H9 (cell line): ENCODE data around the gene GPATCH1. TPM values are rescaled to one million over a fixed set of nuclear protein-coding genes. Genes with fewer than 3 reads are reported as not detected.
"Not testable (repeated sequence)": the region's sequence is repeated elsewhere in the genome, so short reads cannot be mapped to it uniquely, and the experiment has no call there.

Experiments used
- DNase-seq: peaks from one replicate; pipeline ENCODE4 v3.0.0-alpha.2; 2017
- H2AFZ ChIP-seq: one replicate; pipeline ENCODE4 v1.6.1; 2013; ENCODE audit warnings: mild to moderate bottlenecking, low read length, control low read depth, moderate library complexity
- H2AK5ac ChIP-seq: 2 replicates; pipeline ENCODE4 v1.6.1; 2013; ENCODE audit warnings: low read length, control low read depth, mixed read lengths; ENCODE audit not compliant: insufficient read length
- H2BK120ac ChIP-seq: one replicate; pipeline ENCODE4 v1.6.1; 2013; ENCODE audit warnings: low read depth, mild to moderate bottlenecking, low read length, control low read depth, inconsistent platforms; ENCODE audit not compliant: poor library complexity, severe bottlenecking
- H2BK12ac ChIP-seq: 2 replicates; pipeline ENCODE4 v1.6.1; 2013; ENCODE audit warnings: low read length, control low read depth, mixed read lengths, low read depth; ENCODE audit not compliant: insufficient read length
- H2BK15ac ChIP-seq: 2 replicates; pipeline ENCODE4 v1.6.1; 2013; ENCODE audit warnings: low read depth, low read length, control low read depth
- H2BK20ac ChIP-seq: one replicate; pipeline ENCODE4 v1.6.1; 2013; ENCODE audit warnings: low read depth, mild to moderate bottlenecking, low read length, control low read depth, inconsistent platforms; ENCODE audit not compliant: poor library complexity, severe bottlenecking
- H2BK5ac ChIP-seq: 2 replicates; pipeline ENCODE4 v1.6.1; 2013; ENCODE audit warnings: low read length, control low read depth, mixed read lengths; ENCODE audit not compliant: insufficient read length
- H3K14ac ChIP-seq: 2 replicates; pipeline ENCODE4 v1.6.1; 2013; ENCODE audit warnings: low read length, control low read depth; ENCODE audit not compliant: insufficient read depth
- H3K18ac ChIP-seq: 2 replicates; pipeline ENCODE4 v1.6.1; 2013; ENCODE audit warnings: low read depth, mild to moderate bottlenecking, mixed read lengths, low read length, control low read depth; ENCODE audit not compliant: insufficient read length
- H3K23ac ChIP-seq: 2 replicates; pipeline ENCODE4 v1.6.1; 2013; ENCODE audit warnings: low read length, control low read depth, mixed read lengths, low read depth; ENCODE audit not compliant: insufficient read length
- H3K23me2 ChIP-seq: 2 replicates; pipeline ENCODE4 v1.6.1; 2013; ENCODE audit warnings: low read depth, mild to moderate bottlenecking, mixed read lengths, low read length, control low read depth; ENCODE audit not compliant: insufficient read length, poor library complexity, severe bottlenecking
- H3K27ac ChIP-seq: 2 replicates; pipeline ENCODE4 v1.5.1; 2013; ENCODE audit warnings: low read length, control low read depth, mixed read lengths, low read depth; ENCODE audit not compliant: insufficient read length
- H3K27me3 ChIP-seq: 2 replicates; pipeline ENCODE4 v1.6.1; 2013; ENCODE audit warnings: low read length, control low read depth, inconsistent platforms; ENCODE audit not compliant: insufficient read depth
- H3K4ac ChIP-seq: 2 replicates; pipeline ENCODE4 v1.6.1; 2013; ENCODE audit warnings: low read depth, mild to moderate bottlenecking, control low read depth, inconsistent platforms, low read length, moderate library complexity
- H3K4me1 ChIP-seq: 2 replicates; pipeline ENCODE4 v1.6.1; 2013; ENCODE audit warnings: low read length, control low read depth, inconsistent platforms; ENCODE audit not compliant: insufficient read depth
- H3K4me2 ChIP-seq: 2 replicates; pipeline ENCODE4 v1.6.1; 2013; ENCODE audit warnings: low read length, control low read depth, mixed read lengths; ENCODE audit not compliant: insufficient read length, insufficient read depth
- H3K56ac ChIP-seq: 2 replicates; pipeline ENCODE4 v1.6.1; 2013; ENCODE audit warnings: low read depth, mild to moderate bottlenecking, mixed read lengths, low read length, control low read depth; ENCODE audit not compliant: insufficient read length
- H3K79me1 ChIP-seq: 2 replicates; pipeline ENCODE4 v1.6.1; 2013; ENCODE audit warnings: low read depth, mild to moderate bottlenecking, moderate library complexity, low read length, control low read depth, inconsistent platforms; ENCODE audit not compliant: insufficient read depth, poor library complexity, severe bottlenecking
- H3K79me2 ChIP-seq: 2 replicates; pipeline ENCODE4 v1.6.1; 2013; ENCODE audit warnings: low read length, control low read depth, inconsistent platforms; ENCODE audit not compliant: insufficient read depth
- H3K9ac ChIP-seq: 2 replicates; pipeline ENCODE4 v1.6.1; 2013; ENCODE audit warnings: low read length, control low read depth, mixed read lengths; ENCODE audit not compliant: insufficient read length; ENCODE audit errors: extremely low read depth
- H3K9me3 ChIP-seq: one replicate; pipeline ENCODE4 v1.6.1; 2013; ENCODE audit warnings: low read depth, low read length, inconsistent platforms; ENCODE audit not compliant: control insufficient read depth
- H3T11ph ChIP-seq: one replicate; pipeline ENCODE4 v1.6.1; 2013; ENCODE audit warnings: mild to moderate bottlenecking, low read length, control low read depth, inconsistent platforms
- H4K20me1 ChIP-seq: one replicate; pipeline ENCODE4 v1.6.1; 2013; ENCODE audit not compliant: control insufficient read depth, insufficient read length, insufficient read depth
- H4K5ac ChIP-seq: 2 replicates; pipeline ENCODE4 v1.6.1; 2013; ENCODE audit warnings: low read depth, mild to moderate bottlenecking, mixed read lengths, low read length, control low read depth; ENCODE audit not compliant: insufficient read length
- H4K8ac ChIP-seq: replicated peaks from 2 replicates; pipeline ENCODE4 v1.6.1; 2013; ENCODE audit warnings: low read length, control low read depth, mixed read lengths, low read depth; ENCODE audit not compliant: insufficient read length
- H4K91ac ChIP-seq: 2 replicates; pipeline ENCODE4 v1.6.1; 2013; ENCODE audit warnings: low read depth, mild to moderate bottlenecking, moderate library complexity, mixed read lengths, low read length, control low read depth; ENCODE audit not compliant: insufficient read length
- H3K27ac Mint-ChIP-seq, 3 experiments: 2 replicates in 2 of 3; 3 replicates in 1 of 3; pipeline ENCODE4 v1.8.0; 2020 to 2021; ENCODE audit warnings: mixed read lengths in 3 of 3, mild to moderate bottlenecking in 1 of 3, moderate library complexity in 1 of 3
- H3K27me3 Mint-ChIP-seq: 2 replicates; pipeline ENCODE4 v1.8.0; 2021; ENCODE audit warnings: low read depth, mild to moderate bottlenecking, moderate library complexity, mixed read lengths
- H3K36me3 Mint-ChIP-seq, 3 experiments: 2 replicates in 2 of 3; 3 replicates in 1 of 3; pipeline ENCODE4 v1.8.0; 2020 to 2021; ENCODE audit warnings: low read depth in 3 of 3, mixed read lengths in 3 of 3; ENCODE audit not compliant: insufficient read depth in 1 of 3
- H3K4me1 Mint-ChIP-seq, 2 experiments: 2 replicates each; pipeline ENCODE4 v1.8.0; 2020; ENCODE audit warnings: mixed read lengths in 2 of 2
- H3K4me3 Mint-ChIP-seq, 2 experiments: 2 replicates in 1 of 2; 3 replicates in 1 of 2; pipeline ENCODE4 v1.8.0; 2020 to 2021; ENCODE audit warnings: mild to moderate bottlenecking in 2 of 2, mixed read lengths in 2 of 2, moderate library complexity in 1 of 2
- H3K9me3 Mint-ChIP-seq, 2 experiments: 2 replicates in 1 of 2; 3 replicates in 1 of 2; pipeline ENCODE4 v1.8.0; 2020; ENCODE audit warnings: mild to moderate bottlenecking in 2 of 2, mixed read lengths in 2 of 2, moderate library complexity in 1 of 2
- WGBS: extraction: QIAGEN DNeasy Blood & Tissue Kit; methylation state at CpG from one replicate; pipeline ENCODE4 v1.1.7; 2013; ENCODE audit warnings: missing lambda C conversion rate, low lambda C conversion rate, mixed read lengths; ENCODE audit not compliant: insufficient read length; ENCODE audit errors: extremely low coverage; 5-methylcytosine and 5-hydroxymethylcytosine counted together
- total RNA-seq: library from RNA; stranded (reverse); gene quantifications from 2 replicates; pipeline ENCODE4 v1.2.1, GENCODE V29; 2021
- TF ChIP-seq, protein P1 (sequence below): fragments of 200-600 bp; sonication (generic); conservative IDR thresholded peaks from 3 replicates; pipeline ENCODE4 v1.8.0; 2021; ENCODE audit warnings: antibody characterized with exemption, mild to moderate bottlenecking

GPATCH1 gene
- total RNA-seq, 1 experiment from 2014 or later, result 11.7 TPM

DNA sequence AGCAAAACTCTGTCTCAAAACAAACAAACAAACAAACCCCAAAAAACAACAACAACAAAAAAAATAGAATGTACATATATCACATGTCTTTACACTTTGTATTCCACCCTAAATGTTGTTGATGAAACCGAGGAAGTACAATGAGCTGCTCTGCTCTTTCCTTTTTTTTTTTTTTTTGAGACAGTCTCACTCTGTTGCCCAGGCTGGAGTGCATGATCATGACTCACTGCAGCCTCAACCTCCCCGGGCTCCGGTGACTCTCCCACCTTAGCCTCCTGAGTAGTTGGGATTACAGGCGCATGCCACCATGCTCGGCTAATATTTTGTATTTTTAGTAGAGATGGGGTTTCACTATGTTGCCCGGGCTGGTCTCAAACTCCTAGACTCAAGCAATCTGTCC lies 82.5 kb downstream of the GPATCH1 start:
- Histone ChIP-seq H3K79me2 (no peaks in the 10 kb centered on the region), H2AK5ac (no peak overlapping the region), H3K4me2 (no peak overlapping the region), H2BK12ac (no peak overlapping the region), H3K23ac (no peak overlapping the region), H3K23me2 (no peaks in the 10 kb centered on the region), H3K56ac (no peak overlapping the region), H4K91ac (no peak overlapping the region), H4K8ac (no peak overlapping the region), H3K9ac (no peak overlapping the region), H4K5ac (no peak overlapping the region), H3K79me1 (no peaks in the 10 kb centered on the region), H3K14ac (no peak overlapping the region), H3K27me3 (no peaks in the 10 kb centered on the region), H3K18ac (no peak overlapping the region), H3K27ac (no peak overlapping the region), H2AFZ (no peak overlapping the region), H3K9me3 (no peaks in the 10 kb centered on the region), H2BK15ac (no peak overlapping the region), H4K20me1 (no peaks in the 10 kb centered on the region), H3K4me1 (no peaks in the 10 kb centered on the region), H3K4ac (no peak overlapping the region), H2BK20ac (no peak overlapping the region), H3T11ph (no peak overlapping the region), H2BK5ac (no peak overlapping the region), H2BK120ac (no peak overlapping the region)
- TF ChIP-seq, protein P1, sequence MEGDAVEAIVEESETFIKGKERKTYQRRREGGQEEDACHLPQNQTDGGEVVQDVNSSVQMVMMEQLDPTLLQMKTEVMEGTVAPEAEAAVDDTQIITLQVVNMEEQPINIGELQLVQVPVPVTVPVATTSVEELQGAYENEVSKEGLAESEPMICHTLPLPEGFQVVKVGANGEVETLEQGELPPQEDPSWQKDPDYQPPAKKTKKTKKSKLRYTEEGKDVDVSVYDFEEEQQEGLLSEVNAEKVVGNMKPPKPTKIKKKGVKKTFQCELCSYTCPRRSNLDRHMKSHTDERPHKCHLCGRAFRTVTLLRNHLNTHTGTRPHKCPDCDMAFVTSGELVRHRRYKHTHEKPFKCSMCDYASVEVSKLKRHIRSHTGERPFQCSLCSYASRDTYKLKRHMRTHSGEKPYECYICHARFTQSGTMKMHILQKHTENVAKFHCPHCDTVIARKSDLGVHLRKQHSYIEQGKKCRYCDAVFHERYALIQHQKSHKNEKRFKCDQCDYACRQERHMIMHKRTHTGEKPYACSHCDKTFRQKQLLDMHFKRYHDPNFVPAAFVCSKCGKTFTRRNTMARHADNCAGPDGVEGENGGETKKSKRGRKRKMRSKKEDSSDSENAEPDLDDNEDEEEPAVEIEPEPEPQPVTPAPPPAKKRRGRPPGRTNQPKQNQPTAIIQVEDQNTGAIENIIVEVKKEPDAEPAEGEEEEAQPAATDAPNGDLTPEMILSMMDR, result no peak
- Mint-ChIP-seq H3K4me1 (no peaks in the 10 kb centered on the region), H3K27me3 (no peaks in the 10 kb centered on the region; the same call in 1 of the 2 replicates), H3K9me3 (peaks cover 20 to 26% of the 10 kb centered on the region in 2 experiments), H3K36me3 (peaks cover 5 to 9% (median 8%) of the 10 kb centered on the region in 3 experiments; a peak in 5 of 7 replicates), H3K4me3 (no peak overlapping the region), H3K27ac (no peak overlapping the region)
- no CpG with 5 or more reads among the region's 6 CpGs for WGBS
- no peak for DNase-seq

DNA sequence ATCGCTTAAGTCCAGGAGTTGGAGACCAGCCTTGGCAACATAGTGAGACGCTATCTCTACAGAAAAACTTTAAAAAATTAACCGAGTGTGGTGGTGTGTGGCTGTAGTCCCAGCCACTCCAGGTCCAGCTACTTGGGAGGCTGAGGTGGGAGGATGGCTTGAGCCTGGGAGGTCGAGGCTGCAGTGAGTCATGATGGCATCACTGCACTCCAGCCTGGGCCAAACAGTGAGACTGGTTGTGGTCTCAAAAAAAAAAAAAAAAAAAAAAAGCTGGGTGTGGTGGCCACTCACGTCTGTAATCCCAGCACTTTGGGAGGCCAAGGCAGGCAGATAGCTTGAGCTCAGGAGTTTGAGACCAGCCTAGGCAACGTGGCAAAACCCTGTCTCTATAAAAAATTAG lies 85.1 kb downstream of the GPATCH1 start:
- not testable (repeated sequence) for DNase-seq, H3K4me1 ChIP-seq, H3K79me1 ChIP-seq, H3T11ph ChIP-seq, H3K4ac ChIP-seq, H3K14ac ChIP-seq, H3K9me3 ChIP-seq, H2BK120ac ChIP-seq, H4K5ac ChIP-seq, H3K27me3 ChIP-seq, H2AFZ ChIP-seq, H2BK5ac ChIP-seq, H3K18ac ChIP-seq, H3K79me2 ChIP-seq, H4K20me1 ChIP-seq, H4K91ac ChIP-seq, H2BK12ac ChIP-seq, H2BK15ac ChIP-seq, H3K4me1 Mint-ChIP-seq, H3K4me2 ChIP-seq, H3K56ac ChIP-seq, H2AK5ac ChIP-seq, H3K27ac Mint-ChIP-seq, H3K4me3 Mint-ChIP-seq, H4K8ac ChIP-seq, H3K27ac ChIP-seq, H3K23me2 ChIP-seq, H3K23ac ChIP-seq, H3K27me3 Mint-ChIP-seq, H2BK20ac ChIP-seq, H3K9ac ChIP-seq
- Mint-ChIP-seq H3K9me3 (peaks cover 20 to 31% of the 10 kb centered on the region in 2 experiments), H3K36me3 (peaks cover 4 to 15% (median 13%) of the 10 kb centered on the region in 3 experiments; a peak in 5 of 7 replicates)
- WGBS, result no CpG with 5 or more reads among the region's 6 CpGs
